ENCODE data around the gene AFG3L2. TPM values are rescaled to one million over a fixed set of nuclear protein-coding genes. Genes with fewer than 3 reads are reported as not detected.

AFG3L2 gene
- 37.8 to 54.2 TPM (median 38.1 TPM) in 5 replicates for total RNA-seq (2022; extraction: Qiagen RNA extraction; ENCODE audit: low read depth)

DNA sequence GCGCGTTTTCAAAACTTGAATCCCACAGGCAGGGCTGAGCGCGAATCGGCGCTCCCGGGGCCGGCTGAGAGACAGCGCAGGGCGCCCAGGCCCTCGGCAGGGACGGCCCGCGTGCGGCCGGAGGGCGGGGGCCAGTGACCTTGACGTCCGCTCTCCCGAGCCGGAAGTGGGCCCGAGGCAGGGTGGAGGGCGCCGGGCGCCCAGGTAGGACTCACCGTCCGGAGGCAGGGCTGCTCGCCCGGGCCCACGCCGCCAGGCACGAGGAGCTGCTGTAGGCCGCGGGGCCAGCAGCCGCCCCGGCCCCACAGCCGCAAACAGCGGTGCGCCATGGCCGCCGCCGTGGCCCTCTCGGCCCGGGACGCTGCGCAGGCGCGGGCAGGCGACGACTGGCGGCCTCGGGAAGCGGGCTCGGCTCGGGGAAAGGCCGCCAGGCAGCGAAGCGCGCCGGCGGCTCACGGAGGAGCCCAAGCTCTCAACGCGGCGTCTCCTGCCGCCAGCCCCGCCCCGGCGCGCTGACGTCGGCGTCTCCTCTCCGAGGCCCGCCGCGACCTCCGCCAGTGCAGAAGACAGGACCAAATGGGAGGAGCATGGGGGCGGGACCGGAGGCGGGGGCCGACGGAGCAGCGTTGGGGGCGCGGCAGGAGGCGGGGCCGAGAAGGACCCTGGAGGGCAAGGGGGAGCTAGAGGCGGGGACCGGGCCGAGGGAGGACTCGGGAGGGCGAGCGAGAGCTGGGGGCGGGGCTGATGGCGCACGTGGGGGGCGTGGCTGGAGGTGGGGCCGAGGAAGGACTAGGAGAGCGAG lies at the start of gene AFG3L2:
Gene AFG3L2, minus strand, starts transcription at position 474 of the 802 bp plus-strand sequence. Its CDS starts 145 bp downstream, at position 329.

DNA sequence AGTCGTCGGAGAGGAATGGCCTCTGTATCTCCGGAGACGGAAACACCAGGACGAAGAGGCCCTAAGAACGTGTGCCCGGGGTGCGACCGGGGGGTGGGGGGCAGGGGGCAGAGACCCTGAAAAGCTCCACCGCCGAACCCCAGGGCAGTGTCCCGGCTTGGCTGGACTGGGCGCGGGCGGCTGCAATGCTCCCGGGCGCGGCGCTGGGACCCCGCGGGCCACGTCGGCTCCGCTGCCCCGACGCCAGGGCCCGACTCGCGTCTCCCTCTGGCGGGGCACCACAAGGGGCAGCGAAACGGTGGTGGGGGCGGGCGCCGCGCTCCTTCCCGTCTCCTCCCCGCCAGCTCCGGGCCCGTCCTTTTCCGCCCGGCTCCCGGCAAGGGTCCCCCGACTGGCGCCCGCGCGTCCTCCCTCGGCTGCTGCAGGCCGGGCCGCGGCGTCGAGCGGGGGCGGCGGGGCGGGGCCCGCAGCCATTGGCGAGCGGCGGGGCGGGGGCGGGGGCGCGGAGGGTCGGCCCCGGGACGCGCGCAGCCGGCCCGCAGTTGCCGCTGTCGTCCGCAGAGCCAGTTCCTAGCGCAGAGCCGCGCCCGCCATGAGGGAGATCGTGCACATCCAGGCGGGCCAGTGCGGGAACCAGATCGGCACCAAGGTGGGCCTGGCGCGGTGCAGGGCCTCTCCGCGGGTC lies 69.2 kb downstream of the AFG3L2 start, which contains the start of gene TUBB6:
Gene TUBB6, plus strand, starts transcription at position 541 of the 685 bp plus-strand sequence. Its CDS starts 52 bp downstream, at position 593.

Other genes starting within 250 kb of the AFG3L2 start
- gene CIDEA, start 122.9 kb downstream of the AFG3L2 start, total RNA-seq (2022; extraction: Qiagen RNA extraction; ENCODE audit: low read depth), result not detected in 5 replicates
- gene TUBB6, start 69.0 kb downstream of the AFG3L2 start, total RNA-seq (2022; extraction: Qiagen RNA extraction; ENCODE audit: low read depth), result 180 to 204 TPM (median 189 TPM) in 5 replicates
- gene PRELID3A, start 30.7 kb upstream of the AFG3L2 start, total RNA-seq (2022; extraction: Qiagen RNA extraction; ENCODE audit: low read depth), result 5.2 to 10.8 TPM (median 7.8 TPM) in 5 replicates

Data from A549 treated with RU486 at 1 μM for 4 hours (cell line).